GM23338 (cell line): Measurements from ENCODE around the gene CXXC1. TPM values are rescaled to one million over a fixed set of nuclear protein-coding genes. Genes with fewer than 3 reads are reported as not detected.

ENCODE experiments used
- ATAC-seq: fragments of 200-7000 bp; cut with Tn5 transposase; 3 replicates; pipeline ENCODE4 v1.9.1; 2020
- DNase-seq: peaks from one replicate; pipeline ENCODE4 v3.0.0-alpha.2; 2015; ENCODE audit warnings: low spot score
- H2AFZ ChIP-seq: fragments of 200-600 bp; sonication (generic); 2 replicates; pipeline ENCODE4 v1.8.0; 2016; ENCODE audit warnings: antibody characterized with exemption, mild to moderate bottlenecking, moderate library complexity
- H3F3A ChIP-seq: fragments of 200-600 bp; sonication (generic); replicated peaks from 2 replicates; pipeline ENCODE4 v1.8.0; 2017; ENCODE audit warnings: antibody characterized with exemption, mixed run types, low read depth
- H3K27ac ChIP-seq: fragments of 200-600 bp; sonication (generic); 2 replicates; pipeline ENCODE4 v1.6.1; 2016; ENCODE audit warnings: low read depth
- H3K27me3 ChIP-seq: fragments of 200-600 bp; sonication (generic); 2 replicates; pipeline ENCODE4 v1.8.0; 2016; ENCODE audit warnings: mild to moderate bottlenecking, mixed run types, moderate library complexity; ENCODE audit not compliant: insufficient read depth
- H3K36me3 ChIP-seq: fragments of 200-600 bp; sonication (generic); 2 replicates; pipeline ENCODE4 v1.8.0; 2016; ENCODE audit warnings: mild to moderate bottlenecking; ENCODE audit not compliant: insufficient read depth
- H3K4me1 ChIP-seq: fragments of 200-600 bp; sonication (generic); 2 replicates; pipeline ENCODE4 v1.8.0; 2016; ENCODE audit warnings: mild to moderate bottlenecking, moderate library complexity; ENCODE audit not compliant: insufficient read depth
- H3K4me2 ChIP-seq: fragments of 200-600 bp; sonication (generic); 2 replicates; pipeline ENCODE4 v1.7.1; 2017; ENCODE audit warnings: mixed run types
- H3K4me3 ChIP-seq: fragments of 200-600 bp; sonication (generic); 2 replicates; pipeline ENCODE4 v1.6.1; 2016; ENCODE audit warnings: mixed run types
- H3K79me2 ChIP-seq: fragments of 200-600 bp; sonication (generic); replicated peaks from 2 replicates; pipeline ENCODE4 v1.8.0; 2017; ENCODE audit warnings: mild to moderate bottlenecking; ENCODE audit not compliant: insufficient read depth
- H3K9me2 ChIP-seq: fragments of 200-600 bp; sonication (generic); 2 replicates; pipeline ENCODE4 v1.8.0; 2017; ENCODE audit not compliant: insufficient read depth
- H4K20me1 ChIP-seq: fragments of 200-600 bp; sonication (generic); replicated peaks from 2 replicates; pipeline ENCODE4 v1.8.0; 2017; ENCODE audit warnings: mild to moderate bottlenecking; ENCODE audit not compliant: insufficient read depth
- H3K27ac Mint-ChIP-seq: 2 replicates; pipeline ENCODE4 v1.8.0; 2020; ENCODE audit warnings: inconsistent platforms, mild to moderate bottlenecking, moderate library complexity, mixed read lengths
- H3K27me3 Mint-ChIP-seq: 3 replicates; pipeline ENCODE4 v1.8.0; 2022; ENCODE audit warnings: low read depth, mild to moderate bottlenecking, moderate library complexity, mixed read lengths, inconsistent platforms; ENCODE audit not compliant: insufficient read depth, poor library complexity
- H3K36me3 Mint-ChIP-seq: 3 replicates; pipeline ENCODE4 v1.8.0; 2021; ENCODE audit warnings: low read depth, mild to moderate bottlenecking, inconsistent platforms, moderate library complexity, mixed read lengths
- H3K4me1 Mint-ChIP-seq: 3 replicates; pipeline ENCODE4 v1.8.0; 2020; ENCODE audit warnings: mild to moderate bottlenecking, inconsistent platforms, mixed read lengths
- H3K4me3 Mint-ChIP-seq: 3 replicates; pipeline ENCODE4 v1.8.0; 2021; ENCODE audit warnings: moderate library complexity, mild to moderate bottlenecking, inconsistent platforms, mixed read lengths
- H3K9me3 Mint-ChIP-seq: 3 replicates; pipeline ENCODE4 v1.8.0; 2020; ENCODE audit warnings: moderate library complexity, mild to moderate bottlenecking, inconsistent platforms, mixed read lengths
- ETS1 ChIP-seq: IDR thresholded peaks from 2 replicates; pipeline ENCODE4 v1.6.1; 2016; ENCODE audit warnings: antibody characterized with exemption
- EZH2phosphoT487 ChIP-seq: fragments of 200-600 bp; sonication (generic); IDR thresholded peaks from one replicate; pipeline ENCODE4 v1.8.1; 2018; ENCODE audit warnings: antibody characterized with exemption; ENCODE audit not compliant: unreplicated experiment
- JUNB ChIP-seq: IDR thresholded peaks from one replicate; pipeline ENCODE4 v1.6.1; 2016; ENCODE audit warnings: antibody characterized with exemption; ENCODE audit not compliant: unreplicated experiment
- ZNF462 ChIP-seq: fragments of 250-450 bp; sonication (Bioruptor Pico); IDR thresholded peaks from 2 replicates; pipeline ENCODE4 v1.5.0; 2020; ENCODE audit warnings: mild to moderate bottlenecking, moderate library complexity
- polyA plus RNA-seq: library from polyadenylated mRNA; unstranded; fragments of >200 nt; fragmentation: Nextera tagmentation; extraction: Ambion mirVana; gene quantifications from 2 replicates; pipeline ENCODE4 v1.2.1, GENCODE V29; 2016
- total RNA-seq: library from RNA; depleted of rRNA; stranded (reverse); fragments of >200 nt; shearing (Covaris generic); gene quantifications from 2 replicates; pipeline ENCODE4 v1.2.3, GENCODE V29; 2014

Gene CXXC1
- total and polyA plus RNA-seq, 2 experiments from 2014 or later = 59.0 to 74.3 TPM

GRCh38 chr18:50266248-50266704, 21.2 kb downstream of the CXXC1 start, which contains the start of gene CFAP53:
CFAP53 (minus strand) TSS chr18:50266495; CDS start chr18:50266404, 91 bp downstream.
- Mint-ChIP-seq H3K27ac (no peak within 1 kb of the TSS), H3K9me3 (no peaks in the 10 kb centered on the region), H3K36me3 (peaks cover 12% of the 10 kb centered on the region), H3K4me3 (peak within 1 kb of the TSS; percentile 90), H3K27me3 (peaks cover 3% of the 10 kb centered on the region), H3K4me1 (peaks cover 14% of the 10 kb centered on the region)
- Histone ChIP-seq H3K4me3 (peak within 1 kb of the TSS; percentile 72), H3K36me3 (peaks cover 3% of the 10 kb centered on the region; the same call in 1 of the 2 replicates), H4K20me1 (no peaks in the 10 kb centered on the region), H3K9me2 (no peaks in the 10 kb centered on the region), H3F3A (no peaks in the 10 kb centered on the region), H3K4me2 (peak within 1 kb of the TSS; percentile 98), H3K79me2 (no peaks in the 10 kb centered on the region), H3K27me3 (no peaks in the 10 kb centered on the region; the same call in 1 of the 2 replicates), H3K27ac (no peak within 1 kb of the TSS), H2AFZ (peak within 1 kb of the TSS; percentile 94), H3K4me1 (peaks cover 22% of the 10 kb centered on the region)
- TF ChIP-seq ETS1 = peak; percentile 36; the same call in 1 of the 2 replicates
- TF ChIP-seq JUNB = no peak
- TF ChIP-seq ZNF462 (CRISPR knock-in tag) = no peak
- peak; percentile 96 for DNase-seq
- peak; percentile 87 for ATAC-seq

- Mint-ChIP-seq H3K9me3 (no peaks in the 10 kb centered on the region), H3K36me3 (no peaks in the 10 kb centered on the region), H3K27me3 (peaks cover 6% of the 10 kb centered on the region), H3K4me3 (no peak overlapping the region), H3K4me1 (peaks cover 11% of the 10 kb centered on the region), H3K27ac (no peak overlapping the region)
- H3K9me2 ChIP-seq = no peaks in the 10 kb centered on the region
- ATAC-seq (no peak), DNase-seq (no peak)
- H3K4me1 ChIP-seq = peaks cover 22% of the 10 kb centered on the region
- H3K27ac ChIP-seq = no peak overlapping the region
- H4K20me1 ChIP-seq = no peaks in the 10 kb centered on the region
- no peak overlapping the region for H3K4me2 ChIP-seq
- H3K4me3 ChIP-seq = no peak overlapping the region
- no peaks in the 10 kb centered on the region for H3F3A ChIP-seq
- H3K36me3 ChIP-seq = no peaks in the 10 kb centered on the region
- H2AFZ ChIP-seq = no peak overlapping the region
- no peaks in the 10 kb centered on the region; the same call in 1 of the 2 replicates for H3K27me3 ChIP-seq
- H3K79me2 ChIP-seq = no peaks in the 10 kb centered on the region
- TF ChIP-seq ZNF462 (CRISPR knock-in tag) (no peak), EZH2phosphoT487 (no peak)
Observed at GRCh38 chr18:50262977-50263376, 24.5 kb downstream of the CXXC1 start.
